ENCODE measurements around the gene ZNF451. TPM values are rescaled to one million over a fixed set of nuclear protein-coding genes. Genes with fewer than 3 reads are reported as not detected.
A peak's percentile ranks its signal among the peaks of the same experiment; 100 is the strongest.

The ZNF451 gene
- total RNA-seq, 1 donor, result 77.5 TPM

DNA sequence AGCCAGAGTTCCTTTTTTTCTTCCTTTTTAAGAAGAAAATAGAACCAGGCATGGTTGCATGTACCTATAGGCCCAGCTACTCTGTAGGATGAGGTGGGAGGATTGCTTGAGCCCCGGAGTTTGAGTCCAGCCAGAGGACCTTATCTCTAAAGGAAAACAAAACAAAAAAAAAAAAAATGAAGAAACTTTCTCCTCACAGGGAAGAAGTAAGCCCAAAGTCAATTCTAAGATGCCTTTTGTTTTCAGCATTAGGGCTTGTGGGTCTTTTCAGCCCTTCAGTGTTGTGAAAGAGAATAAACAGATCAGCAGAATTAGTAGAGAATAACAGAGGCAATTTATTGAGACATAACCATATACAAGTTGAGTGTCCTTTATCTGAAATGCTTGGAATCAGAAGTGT is 26.8 kb downstream of the ZNF451 start:
- peak; percentile 41 for DNase-seq (ENCODE audit: low read depth)
- TF ChIP-seq CTCF (IDR thresholded peaks at IDR 0.05; ENCODE audit: insufficient read depth, low read length), result no peak
- H3K4me3 ChIP-seq (ENCODE audit: low read depth, low read length), result no peak overlapping the region

GRCh38 chr6:57117796-57118195 is 27.8 kb downstream of the ZNF451 start:
- DNase-seq (ENCODE audit: low read depth), result no peak
- H3K4me3 ChIP-seq (ENCODE audit: low read depth, low read length), result no peak overlapping the region
- no peak for TF ChIP-seq CTCF (IDR thresholded peaks at IDR 0.05; ENCODE audit: insufficient read depth, low read length)

DNA sequence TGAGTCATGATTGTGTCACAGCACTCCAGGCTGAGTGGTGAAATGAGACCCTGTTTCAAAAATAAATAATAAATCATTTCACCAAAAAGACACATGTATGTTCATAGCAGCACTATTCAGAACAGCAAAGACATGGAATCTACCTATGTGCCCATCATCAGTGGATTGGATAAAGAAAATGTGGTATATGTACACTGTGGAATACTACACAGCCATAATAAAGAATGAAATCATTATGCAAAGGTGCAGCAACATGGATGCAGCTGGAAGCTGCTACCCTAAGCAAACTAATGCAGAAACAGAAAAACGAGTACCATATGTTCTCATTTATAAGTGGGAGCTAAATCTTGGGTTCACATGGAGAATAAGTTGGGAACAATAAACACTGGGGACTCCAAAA is 33.1 kb downstream of the ZNF451 start:
- TF ChIP-seq CTCF (IDR thresholded peaks at IDR 0.05; ENCODE audit: insufficient read depth, low read length), result no peak
- DNase-seq (ENCODE audit: low read depth), result no peak
- no peak overlapping the region for H3K4me3 ChIP-seq (ENCODE audit: low read depth, low read length)

GRCh38 chr6:57127763-57128162 is 37.8 kb downstream of the ZNF451 start:
- no peak for TF ChIP-seq CTCF (IDR thresholded peaks at IDR 0.05; ENCODE audit: insufficient read depth, low read length)
- no peak for DNase-seq (ENCODE audit: low read depth)
- no peak overlapping the region for H3K4me3 ChIP-seq (ENCODE audit: low read depth, low read length)

GRCh38 chr6:57130661-57131177 is 40.7 kb downstream of the ZNF451 start:
- peak; percentile 19 for DNase-seq (ENCODE audit: low read depth)
- no peak overlapping the region for H3K4me3 ChIP-seq (ENCODE audit: low read depth, low read length)
- peak; percentile 16 for TF ChIP-seq CTCF (IDR thresholded peaks at IDR 0.05; ENCODE audit: insufficient read depth, low read length)

DNA sequence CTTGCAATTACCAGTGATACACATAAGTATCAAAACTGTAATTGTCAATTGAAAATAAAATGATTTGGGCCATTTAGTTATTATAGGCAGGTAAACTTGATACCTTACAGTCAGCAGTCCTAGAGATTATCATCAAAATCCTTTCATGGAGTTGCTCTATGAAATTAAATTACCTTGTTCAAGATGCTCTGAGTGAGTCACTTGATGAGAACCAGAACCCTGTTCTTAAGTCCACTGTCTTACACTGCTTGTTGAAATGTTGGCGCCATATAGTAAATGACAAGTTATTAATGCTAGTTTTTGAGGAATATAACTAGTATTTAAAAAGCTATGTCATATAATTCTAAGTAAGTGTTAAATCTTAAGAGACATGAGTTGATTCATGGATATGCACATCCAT is 45.0 kb downstream of the ZNF451 start:
- no peak for TF ChIP-seq CTCF (IDR thresholded peaks at IDR 0.05; ENCODE audit: insufficient read depth, low read length)

DNA sequence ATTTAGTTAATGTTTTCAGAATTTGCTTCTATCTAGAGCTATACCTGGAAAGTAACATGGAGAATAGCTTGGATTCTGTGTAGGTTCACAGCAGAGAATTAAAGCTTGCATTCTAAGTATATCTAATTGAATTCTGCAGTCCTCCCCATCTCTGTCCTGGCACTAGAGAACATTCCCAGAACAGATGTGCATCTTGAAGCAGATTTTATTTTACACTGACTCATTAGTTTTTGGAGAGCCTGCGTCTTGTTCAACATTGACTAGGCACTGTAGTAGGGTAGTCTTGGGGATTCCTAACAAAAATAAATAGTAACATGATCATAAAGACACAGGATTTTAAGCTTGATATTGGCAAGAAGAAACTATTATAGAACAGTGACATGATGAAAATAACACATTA is 45.9 kb downstream of the ZNF451 start:
- no peak overlapping the region for H3K4me3 ChIP-seq (ENCODE audit: low read depth, low read length)
- TF ChIP-seq CTCF (IDR thresholded peaks at IDR 0.05; ENCODE audit: insufficient read depth, low read length), result no peak
- peak; percentile 19 for DNase-seq (ENCODE audit: low read depth)

More for the DNA sequence above, 45.0 kb downstream of the ZNF451 start:
- no peak for DNase-seq (ENCODE audit: low read depth)
- H3K4me3 ChIP-seq (ENCODE audit: low read depth, low read length), result no peak overlapping the region
